Hepatic stellate cell (primary cell): ENCODE results near the gene MEGF8.

Source experiments
- DNase-seq: peaks from one replicate; pipeline ENCODE4 v3.0.0; 2011; ENCODE audit warnings: low spot score

MEGF8 gene

GRCh38 chr19:42419309-42419708 is 93.9 kb downstream of the MEGF8 start:
- DNase-seq: no peak

GRCh38 chr19:42420055-42420544 is 94.7 kb downstream of the MEGF8 start:
- peak; percentile 81 for DNase-seq

GRCh38 chr19:42421101-42421500 is 95.7 kb downstream of the MEGF8 start:
- DNase-seq: no peak

- no peak for DNase-seq
Measured at GRCh38 chr19:42421591-42422031, 96.2 kb downstream of the MEGF8 start.

- no peak for DNase-seq
Measured at GRCh38 chr19:42422092-42422900, 96.9 kb downstream of the MEGF8 start.

- DNase-seq: peak; percentile 64
Measured at GRCh38 chr19:42422901-42423461, 97.5 kb downstream of the MEGF8 start.

- DNase-seq: peak; percentile 98
Measured at GRCh38 chr19:42423462-42424344, 98.3 kb downstream of the MEGF8 start.

- no peak for DNase-seq
Measured at GRCh38 chr19:42424345-42424707, 98.9 kb downstream of the MEGF8 start.

- DNase-seq: no peak
Measured at GRCh38 chr19:42424712-42425131, 99.3 kb downstream of the MEGF8 start.

- DNase-seq: no peak
Measured at GRCh38 chr19:42426643-42427042, 101.2 kb downstream of the MEGF8 start.

- DNase-seq: peak; percentile 45
Measured at GRCh38 chr19:42427313-42427712, 101.9 kb downstream of the MEGF8 start, which contains the start of gene LIPE. Gene LIPE, minus strand, starts transcription at chr19:42427388. Its CDS starts 239 bp downstream, at chr19:42427149.
